ENCODE results near the gene DCDC1.
"Not testable (repeated sequence)": the region's sequence is repeated elsewhere in the genome, so short reads cannot be mapped to it uniquely, and the experiment has no call there.

The DCDC1 gene

GRCh38 chr11:31295308-31295707, 74.2 kb downstream of the DCDC1 start:
- Mint-ChIP-seq H3K4me1 (ENCODE audit: low read depth) (no peaks in the 10 kb centered on the region), H3K9me3 (no peaks in the 10 kb centered on the region), H3K36me3 (ENCODE audit: low read depth) (no peaks in the 10 kb centered on the region), H3K4me3 (no peak overlapping the region), H3K27ac (no peak overlapping the region), H3K27me3 (peaks cover 15% of the 10 kb centered on the region)

- H3K27me3 Mint-ChIP-seq; H3K4me3 Mint-ChIP-seq; H3K27ac Mint-ChIP-seq; H3K4me1 Mint-ChIP-seq (ENCODE audit: low read depth); H3K36me3 Mint-ChIP-seq (ENCODE audit: low read depth): not testable (repeated sequence)
- H3K9me3 Mint-ChIP-seq, result peaks cover 19% of the 10 kb centered on the region
Observed at GRCh38 chr11:31273527-31273926, 96.0 kb downstream of the DCDC1 start.

GRCh38 chr11:31267720-31268119, 101.8 kb downstream of the DCDC1 start:
- Mint-ChIP-seq H3K4me3 (no peak overlapping the region), H3K27me3 (no peaks in the 10 kb centered on the region), H3K36me3 (ENCODE audit: low read depth) (no peaks in the 10 kb centered on the region), H3K27ac (no peak overlapping the region), H3K9me3 (peaks cover 9% of the 10 kb centered on the region), H3K4me1 (ENCODE audit: low read depth) (no peaks in the 10 kb centered on the region)

GRCh38 chr11:31264834-31265233, 104.7 kb downstream of the DCDC1 start:
- Mint-ChIP-seq H3K36me3 (ENCODE audit: low read depth) (no peaks in the 10 kb centered on the region), H3K27ac (no peak overlapping the region), H3K9me3 (no peaks in the 10 kb centered on the region)

GRCh38 chr11:31262761-31263160, 106.8 kb downstream of the DCDC1 start:
- H3K4me1 Mint-ChIP-seq (ENCODE audit: low read depth), result no peaks in the 10 kb centered on the region
- H3K27me3 Mint-ChIP-seq, result no peaks in the 10 kb centered on the region
- no peak overlapping the region for H3K4me3 Mint-ChIP-seq
- H3K27ac Mint-ChIP-seq, result no peak overlapping the region
- no peaks in the 10 kb centered on the region for H3K9me3 Mint-ChIP-seq
- no peaks in the 10 kb centered on the region for H3K36me3 Mint-ChIP-seq (ENCODE audit: low read depth)

More at GRCh38 chr11:31264834-31265233, 104.7 kb downstream of the DCDC1 start:
- Mint-ChIP-seq H3K4me3 (no peak overlapping the region), H3K4me1 (ENCODE audit: low read depth) (no peaks in the 10 kb centered on the region), H3K27me3 (no peaks in the 10 kb centered on the region)

- H3K27ac Mint-ChIP-seq, result no peak overlapping the region
- H3K27me3 Mint-ChIP-seq, result peaks cover 6% of the 10 kb centered on the region
- H3K4me1 Mint-ChIP-seq (ENCODE audit: low read depth), result no peaks in the 10 kb centered on the region
- no peaks in the 10 kb centered on the region for H3K36me3 Mint-ChIP-seq (ENCODE audit: low read depth)
- no peak overlapping the region for H3K4me3 Mint-ChIP-seq
- H3K9me3 Mint-ChIP-seq, result no peaks in the 10 kb centered on the region
Observed at GRCh38 chr11:31259797-31260196, 109.7 kb downstream of the DCDC1 start.

GRCh38 chr11:31254415-31254814, 115.1 kb downstream of the DCDC1 start:
- Mint-ChIP-seq H3K4me3 (no peak overlapping the region), H3K36me3 (ENCODE audit: low read depth) (no peaks in the 10 kb centered on the region), H3K4me1 (ENCODE audit: low read depth) (no peaks in the 10 kb centered on the region), H3K27ac (no peak overlapping the region), H3K9me3 (no peaks in the 10 kb centered on the region), H3K27me3 (peaks cover 8% of the 10 kb centered on the region)

- H3K27ac Mint-ChIP-seq, result no peak overlapping the region
- H3K27me3 Mint-ChIP-seq, result peaks cover 3% of the 10 kb centered on the region
- no peaks in the 10 kb centered on the region for H3K9me3 Mint-ChIP-seq
- H3K4me1 Mint-ChIP-seq (ENCODE audit: low read depth), result no peaks in the 10 kb centered on the region
- H3K4me3 Mint-ChIP-seq, result no peak overlapping the region
- H3K36me3 Mint-ChIP-seq (ENCODE audit: low read depth), result no peaks in the 10 kb centered on the region
Observed at GRCh38 chr11:31248768-31249167, 120.8 kb downstream of the DCDC1 start.

GRCh38 chr11:31247321-31247720, 122.2 kb downstream of the DCDC1 start:
- Mint-ChIP-seq H3K27me3 (peaks cover 3% of the 10 kb centered on the region), H3K4me1 (ENCODE audit: low read depth) (no peaks in the 10 kb centered on the region), H3K4me3 (no peak overlapping the region), H3K36me3 (ENCODE audit: low read depth) (no peaks in the 10 kb centered on the region), H3K27ac (no peak overlapping the region), H3K9me3 (no peaks in the 10 kb centered on the region)

- Mint-ChIP-seq H3K36me3 (ENCODE audit: low read depth) (no peaks in the 10 kb centered on the region), H3K27ac (no peak overlapping the region), H3K4me3 (no peak overlapping the region), H3K27me3 (peaks cover 3% of the 10 kb centered on the region), H3K9me3 (no peaks in the 10 kb centered on the region), H3K4me1 (ENCODE audit: low read depth) (no peaks in the 10 kb centered on the region)
Observed at GRCh38 chr11:31246451-31247165, 122.9 kb downstream of the DCDC1 start.

GRCh38 chr11:31243706-31244105, 125.8 kb downstream of the DCDC1 start:
- Mint-ChIP-seq H3K9me3 (no peaks in the 10 kb centered on the region), H3K36me3 (ENCODE audit: low read depth) (no peaks in the 10 kb centered on the region), H3K4me1 (ENCODE audit: low read depth) (no peaks in the 10 kb centered on the region), H3K27ac (no peak overlapping the region), H3K4me3 (no peak overlapping the region), H3K27me3 (no peaks in the 10 kb centered on the region)

GRCh38 chr11:31240340-31240904, 129.1 kb downstream of the DCDC1 start:
- H3K4me1 Mint-ChIP-seq (ENCODE audit: low read depth), result no peaks in the 10 kb centered on the region
- H3K9me3 Mint-ChIP-seq, result no peaks in the 10 kb centered on the region
- H3K36me3 Mint-ChIP-seq (ENCODE audit: low read depth), result no peaks in the 10 kb centered on the region
- no peak overlapping the region for H3K27ac Mint-ChIP-seq
- H3K27me3 Mint-ChIP-seq, result peaks cover 5% of the 10 kb centered on the region
- no peak overlapping the region for H3K4me3 Mint-ChIP-seq

- Mint-ChIP-seq H3K4me1 (ENCODE audit: low read depth) (no peaks in the 10 kb centered on the region), H3K4me3 (no peak overlapping the region)
Observed at GRCh38 chr11:31237819-31238760, 131.4 kb downstream of the DCDC1 start.

GRCh38 chr11:31236143-31236542, 133.4 kb downstream of the DCDC1 start:
- H3K9me3 Mint-ChIP-seq, result no peaks in the 10 kb centered on the region
- H3K36me3 Mint-ChIP-seq (ENCODE audit: low read depth), result no peaks in the 10 kb centered on the region
- peaks cover 5% of the 10 kb centered on the region for H3K27me3 Mint-ChIP-seq
- H3K4me3 Mint-ChIP-seq, result no peak overlapping the region
- H3K27ac Mint-ChIP-seq, result no peak overlapping the region
- H3K4me1 Mint-ChIP-seq (ENCODE audit: low read depth), result no peaks in the 10 kb centered on the region

More at GRCh38 chr11:31237819-31238760, 131.4 kb downstream of the DCDC1 start:
- H3K27ac Mint-ChIP-seq, result no peak overlapping the region
- H3K9me3 Mint-ChIP-seq, result no peaks in the 10 kb centered on the region
- H3K36me3 Mint-ChIP-seq (ENCODE audit: low read depth), result no peaks in the 10 kb centered on the region
- peaks cover 5% of the 10 kb centered on the region for H3K27me3 Mint-ChIP-seq

GRCh38 chr11:31233425-31233824, 136.1 kb downstream of the DCDC1 start:
- Mint-ChIP-seq H3K27ac (no peak overlapping the region), H3K36me3 (ENCODE audit: low read depth) (no peaks in the 10 kb centered on the region)

More at GRCh38 chr11:31233425-31233824, 136.1 kb downstream of the DCDC1 start:
- Mint-ChIP-seq H3K4me3 (no peak overlapping the region), H3K27me3 (peaks cover 5% of the 10 kb centered on the region), H3K9me3 (no peaks in the 10 kb centered on the region), H3K4me1 (ENCODE audit: low read depth) (no peaks in the 10 kb centered on the region)

All from stimulated activated naive CD8-positive, alpha-beta T cell treated with anti-CD3 and anti-CD28 coated beads, Interleukin-15, Interleukin-2, amounts not matched to agents 100 ng/mL and 50 ng/mL, for 24 hours (primary cell).